Measurements from ENCODE around the gene SREBF1. TPM values are rescaled to one million over a fixed set of nuclear protein-coding genes. Genes with fewer than 3 reads are reported as not detected.

The SREBF1 gene
- total RNA-seq, 4 donors from 2014 or later = 17.0 to 255 (median 18.9) TPM

- no peak for TF ChIP-seq CTCF (IDR thresholded peaks at IDR 0.05; ENCODE audit: low read depth)
Observed at GRCh38 chr17:17798010-17798556, 38.7 kb downstream of the SREBF1 start.

GRCh38 chr17:17797119-17797809, 39.5 kb downstream of the SREBF1 start:
- no peak for TF ChIP-seq CTCF (IDR thresholded peaks at IDR 0.05; ENCODE audit: low read depth)

- TF ChIP-seq CTCF (IDR thresholded peaks at IDR 0.05; ENCODE audit: low read depth) = no peak
Observed at GRCh38 chr17:17796787-17797061, 40.1 kb downstream of the SREBF1 start.

- no peak for TF ChIP-seq CTCF (IDR thresholded peaks at IDR 0.05; ENCODE audit: low read depth)
Observed at GRCh38 chr17:17795946-17796786, 40.6 kb downstream of the SREBF1 start.

- TF ChIP-seq CTCF (IDR thresholded peaks at IDR 0.05; ENCODE audit: low read depth) = no peak
Observed at GRCh38 chr17:17795296-17795695, 41.5 kb downstream of the SREBF1 start.

- no peak for TF ChIP-seq CTCF (IDR thresholded peaks at IDR 0.05; ENCODE audit: low read depth)
Observed at GRCh38 chr17:17794382-17794781, 42.4 kb downstream of the SREBF1 start.

All from subcutaneous adipose tissue (tissue), 4 donors.